HCT116 (cell line): ENCODE results near the gene NCSTN. TPM values are rescaled to one million over a fixed set of nuclear protein-coding genes. Genes with fewer than 3 reads are reported as not detected.

Source experiments
- ATAC-seq: fragments of 200-7000 bp; cut with Tn5 transposase; 2 replicates; pipeline ENCODE4 v1.9.1; 2020; ENCODE audit warnings: mild to moderate bottlenecking, moderate library complexity
- BruUV-seq: library from RNA; stranded (reverse); fragments of 400-500 nt; replicated peaks from 2 replicates; lab custom pipeline; 2021; lab: Mats Ljungman, UMichigan
- CTCF ChIA-PET: fragments of 300-600 bp; sonication (Branson Sonifier 250); formaldehyde crosslinking; loops from one replicate; lab custom pipeline; 2021; ENCODE audit warnings: antibody characterized with exemption; lab: Charles Lee
- POLR2A ChIA-PET: fragments of 300-600, 350-600 bp; sonication (Branson Sonifier 250); formaldehyde crosslinking; loops from one replicate; lab custom pipeline; 2021; ENCODE audit warnings: antibody characterized with exemption; lab: Charles Lee
- RAD21 ChIA-PET, 2 experiments: fragments of 300-600 bp; sonication (Branson Sonifier 250); formaldehyde crosslinking; loops; one replicate each; lab custom pipeline; 2023; ENCODE audit warnings: low total read pairs in 2 of 2; ENCODE audit not compliant: uncharacterized antibody in 2 of 2, unreplicated experiment in 2 of 2, low non-redundant PET in 1 of 2; lab: Charles Lee
- DNase-seq: peaks from one replicate; pipeline ENCODE4 v3.0.0-alpha.2; 2010; ENCODE audit warnings: low read depth, low spot score
- H2AFZ ChIP-seq: fragments of 200-600 bp; shearing (Covaris generic), sonication (generic); 2 replicates; pipeline ENCODE4 v1.6.1; 2017; ENCODE audit warnings: low read depth, mixed run types, mixed read lengths, antibody characterized with exemption, low read length; ENCODE audit not compliant: poor library complexity, severe bottlenecking
- H3K27ac ChIP-seq: 2 replicates; pipeline ENCODE4 v1.5.1; 2012; ENCODE audit warnings: low read depth, low read length
- H3K27me3 ChIP-seq: fragments of 200-600 bp; sonication (generic); 2 replicates; pipeline ENCODE4 v1.6.1; 2016; ENCODE audit warnings: mixed run types, low read length, mixed read lengths; ENCODE audit not compliant: insufficient read depth
- H3K36me3 ChIP-seq, 2 experiments: fragments of 200-500 bp in 1 of 2; fragments of 200-600 bp in 1 of 2; sonication (Bioruptor generic) in 1 of 2; sonication (generic) in 1 of 2; 2 replicates each; pipeline versions ENCODE4 v1.5.1 to v1.6.1; 2014 to 2016; ENCODE audit warnings: low read length in 2 of 2, inconsistent platforms in 1 of 2, mixed read lengths in 1 of 2, mixed run types in 1 of 2; ENCODE audit not compliant: insufficient read depth in 2 of 2, control insufficient read depth in 1 of 2
- H3K4me1 ChIP-seq, 2 experiments: fragments of 200-600 bp in 1 of 2; sonication (generic) in 1 of 2; 2 replicates each; pipeline versions ENCODE4 v1.5.1 to v1.6.1; 2012 to 2017; ENCODE audit warnings: low read length in 2 of 2, inconsistent platforms in 1 of 2, mild to moderate bottlenecking in 1 of 2, mixed read lengths in 1 of 2, mixed run types in 1 of 2, moderate library complexity in 1 of 2; ENCODE audit not compliant: insufficient read depth in 2 of 2, control insufficient read depth in 1 of 2
- H3K4me2 ChIP-seq: fragments of 200-600 bp; sonication (generic); 2 replicates; pipeline ENCODE4 v1.6.1; 2017; ENCODE audit warnings: mixed run types, low read length, mixed read lengths
- H3K4me3 ChIP-seq, 2 experiments: fragments of 200-600 bp in 1 of 2; sonication (generic) in 1 of 2; replicated peaks in 1 of 2; 2 replicates each; pipeline ENCODE4 v1.5.1; 2011 to 2016; ENCODE audit warnings: low read length in 2 of 2, control low read depth in 1 of 2, low read depth in 1 of 2, mild to moderate bottlenecking in 1 of 2, mixed read lengths in 1 of 2, mixed run types in 1 of 2
- H3K79me2 ChIP-seq: fragments of 200-600 bp; sonication (generic); 2 replicates; pipeline ENCODE4 v1.6.1; 2017; ENCODE audit warnings: mild to moderate bottlenecking, mixed run types, low read length, moderate library complexity, mixed read lengths; ENCODE audit not compliant: insufficient read depth
- H3K9ac ChIP-seq: fragments of 200-600 bp; sonication (generic); 2 replicates; pipeline ENCODE4 v1.6.1; 2016; ENCODE audit warnings: low read length, mixed read lengths
- H3K9me2 ChIP-seq: fragments of 200-600 bp; sonication (generic), shearing (Covaris generic); 2 replicates; pipeline ENCODE4 v1.6.1; 2017; ENCODE audit warnings: mixed run types, mild to moderate bottlenecking, moderate library complexity; ENCODE audit not compliant: insufficient read depth
- H3K9me3 ChIP-seq, 2 experiments: fragments of 200-500 bp in 1 of 2; fragments of 200-600 bp in 1 of 2; sonication (Bioruptor generic) in 1 of 2; sonication (generic) in 1 of 2; 2 replicates each; pipeline ENCODE4 v1.6.1; 2014 to 2017; ENCODE audit warnings: low read length in 2 of 2, mixed read lengths in 2 of 2, inconsistent platforms in 1 of 2, low read depth in 1 of 2, mild to moderate bottlenecking in 1 of 2, mixed run types in 1 of 2, moderate library complexity in 1 of 2; ENCODE audit not compliant: control insufficient read depth in 1 of 2, insufficient read depth in 1 of 2
- H4K20me1 ChIP-seq: fragments of 200-600 bp; sonication (generic), shearing (Covaris generic); 2 replicates; pipeline ENCODE4 v1.6.1; 2017; ENCODE audit warnings: mixed run types, mild to moderate bottlenecking, moderate library complexity; ENCODE audit not compliant: insufficient read depth
- ATF3 ChIP-seq: IDR thresholded peaks from 2 replicates; pipeline ENCODE4 v1.6.1; 2012
- CTCF ChIP-seq, 3 experiments: fragments of 200-600 bp in 1 of 3; sonication (generic) in 1 of 3; IDR thresholded peaks in 2 of 3; conservative IDR thresholded peaks in 1 of 3; 2 replicates each; pipeline ENCODE4 v1.5.1; 2012 to 2017; ENCODE audit warnings: low read depth in 2 of 3, low read length in 2 of 3, antibody characterized with exemption in 1 of 3, borderline replicate concordance in 1 of 3, control low read depth in 1 of 3, mild to moderate bottlenecking in 1 of 3, mixed read lengths in 1 of 3, mixed run types in 1 of 3, moderate library complexity in 1 of 3; ENCODE audit not compliant: insufficient read depth in 1 of 3
- EGR1 ChIP-seq: IDR thresholded peaks from 2 replicates; pipeline ENCODE4 v1.6.1; 2012; ENCODE audit warnings: low read depth
- ELF1 ChIP-seq: IDR thresholded peaks from 2 replicates; pipeline ENCODE4 v1.6.1; 2012; ENCODE audit warnings: low read depth, borderline replicate concordance
- EZH2 ChIP-seq: fragments of 200-600 bp; sonication (generic); IDR thresholded peaks from 2 replicates; pipeline ENCODE4 v1.6.1; 2017; ENCODE audit warnings: antibody characterized with exemption, mixed run types
- EZH2phosphoT487 ChIP-seq: fragments of 200-600 bp; IDR thresholded peaks from 2 replicates; pipeline ENCODE4 v1.6.1; 2018; ENCODE audit warnings: antibody characterized with exemption, borderline replicate concordance
- POLR2A ChIP-seq: IDR thresholded peaks from 2 replicates; pipeline ENCODE4 v1.7.0; 2011; ENCODE audit warnings: borderline replicate concordance; ENCODE audit not compliant: insufficient read depth, insufficient read length; ENCODE audit errors: extremely low read depth
- REST ChIP-seq: IDR thresholded peaks from 2 replicates; pipeline ENCODE4 v1.6.1; 2012; ENCODE audit warnings: low read depth
- SIN3A ChIP-seq: IDR thresholded peaks from 2 replicates; pipeline ENCODE4 v1.6.1; 2012; ENCODE audit warnings: low read depth
- SRF ChIP-seq: IDR thresholded peaks from 2 replicates; pipeline ENCODE4 v1.6.1; 2012; ENCODE audit warnings: low read depth
- YY1 ChIP-seq: IDR thresholded peaks from 2 replicates; pipeline ENCODE4 v1.6.1; 2011; ENCODE audit warnings: low read length, low read depth, moderate library complexity, mild to moderate bottlenecking; ENCODE audit not compliant: insufficient replicate concordance; ENCODE audit errors: extremely low read depth
- ZBTB33 ChIP-seq: IDR thresholded peaks from 2 replicates; pipeline ENCODE4 v1.6.1; 2011; ENCODE audit warnings: mild to moderate bottlenecking, low read length, moderate library complexity; ENCODE audit not compliant: insufficient replicate concordance; ENCODE audit errors: extremely low read depth
- ZFX ChIP-seq: fragments of 450-650 bp; IDR thresholded peaks from 2 replicates; pipeline ENCODE4 v1.6.1; 2017
- intact Hi-C: fragments of 100-400 bp; cut with micrococcal nuclease; formaldehyde crosslinking; loops from 2 replicates; pipeline ENCODE4 v1.10.0; 2022
- total RNA-seq: library from RNA; stranded (reverse); gene quantifications from one replicate; pipeline ENCODE4 v1.2.1, GENCODE V29; 2021; ENCODE audit not compliant: unreplicated experiment

Gene NCSTN
- total RNA-seq, 1 experiment from 2014 or later: 68.4 TPM

DNA sequence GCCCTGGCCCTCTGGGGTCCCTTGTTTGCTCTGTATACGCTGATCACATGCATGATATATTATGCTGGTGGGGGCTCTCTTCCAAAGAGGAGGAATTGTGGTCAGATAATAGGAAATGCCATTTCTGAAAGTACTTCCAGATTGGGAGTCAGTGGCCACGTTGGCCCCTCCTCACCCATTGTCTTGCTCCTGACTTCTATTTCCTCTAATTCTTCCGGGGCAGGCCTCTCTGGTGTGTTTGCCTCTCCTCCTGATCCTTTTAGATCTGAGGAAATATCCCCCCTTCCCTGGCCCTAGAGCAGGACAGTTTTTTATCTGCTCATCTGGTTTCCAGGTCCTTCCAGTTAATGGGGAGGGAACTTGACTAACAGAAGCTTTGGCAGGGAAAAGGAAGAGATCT is 60.1 kb downstream of the NCSTN start:
- H3K9me2 ChIP-seq: no peaks in the 10 kb centered on the region
- no peaks in the 10 kb centered on the region for H4K20me1 ChIP-seq
- H3K9ac ChIP-seq: no peak overlapping the region
- BruUV-seq: no TSS peak
- no peaks in the 10 kb centered on the region for H3K9me3 ChIP-seq
- H3K27ac ChIP-seq: no peak overlapping the region
- CTCF ChIA-PET: no interaction called here
- TF ChIP-seq EZH2phosphoT487 (no peak), REST (no peak), POLR2A (no peak), SIN3A (no peak), ATF3 (no peak), ZFX (no peak)
- TF ChIP-seq, all 23 proteins: peak for 0
- H3K4me1 ChIP-seq: peaks cover 14 to 33% of the 10 kb centered on the region in 2 experiments
- no peaks in the 10 kb centered on the region for H3K27me3 ChIP-seq
- POLR2A ChIA-PET: no interaction called here
- RAD21 ChIA-PET: no interaction called here
- intact Hi-C loops: no loop called here
- DNase-seq (no peak), ATAC-seq (no peak)
- no peak overlapping the region for H3K4me3 ChIP-seq
- no peak overlapping the region for H3K4me2 ChIP-seq
- H2AFZ ChIP-seq: no peak overlapping the region
- H3K36me3 ChIP-seq: no peaks in the 10 kb centered on the region
- no peaks in the 10 kb centered on the region for H3K79me2 ChIP-seq

GRCh38 chr1:160404094-160404493 is 60.9 kb downstream of the NCSTN start:
- intact Hi-C loops: no loop called here
- Histone ChIP-seq H3K27me3 (no peaks in the 10 kb centered on the region), H3K36me3 (no peaks in the 10 kb centered on the region), H2AFZ (no peak overlapping the region), H3K4me1 (peaks cover 23 to 37% of the 10 kb centered on the region in 2 experiments), H3K4me2 (no peak overlapping the region), H3K27ac (no peak overlapping the region), H3K9me3 (no peaks in the 10 kb centered on the region), H3K4me3 (no peak overlapping the region), H4K20me1 (no peaks in the 10 kb centered on the region), H3K9ac (no peak overlapping the region), H3K79me2 (no peaks in the 10 kb centered on the region), H3K9me2 (no peaks in the 10 kb centered on the region)
- CTCF ChIA-PET: no interaction called here
- POLR2A ChIA-PET: no interaction called here
- ATAC-seq (no peak), DNase-seq (no peak)
- BruUV-seq: no TSS peak
- RAD21 ChIA-PET: no interaction called here
- TF ChIP-seq CTCF (IDR thresholded peaks at IDR 0.05 in 2 of 3, conservative IDR thresholded peaks at IDR 0.05 in 1 of 3; ENCODE audit: borderline replicate concordance in 1 of 3, insufficient read depth in 1 of 3, low read depth in 2 of 3, low read length in 2 of 3) (no peak), SIN3A (no peak), YY1 (no peak), ELF1 (no peak), EGR1 (no peak), SRF (no peak), ZBTB33 (no peak), EZH2 (no peak)
